DOHH2 (cell line): ENCODE measurements around the gene STUM.

Source experiments
- CTCF ChIP-seq: fragments of 200-600 bp; sonication (generic); IDR thresholded peaks from one replicate; pipeline ENCODE4 v1.5.1; 2014; ENCODE audit warnings: antibody characterized with exemption, mild to moderate bottlenecking, low read depth, low read length; ENCODE audit not compliant: poor library complexity, severe bottlenecking
- EZH2phosphoT487 ChIP-seq: fragments of 200-600 bp; sonication (generic); IDR thresholded peaks from 2 replicates; pipeline ENCODE4 v1.6.1; 2017; ENCODE audit warnings: borderline replicate concordance, mild to moderate bottlenecking, antibody characterized with exemption, low read length, moderate library complexity, mixed read lengths

- TF ChIP-seq CTCF (no peak), EZH2phosphoT487 (no peak)
These were observed 18.7 kb upstream of the STUM start for GRCh38 chr1:226529891-226530290.
